GM21786 (cell line): ENCODE data around the gene HOXC10.

Source experiments
- ATAC-seq: cut with Tn5 transposase; IDR thresholded peaks from one replicate; pipeline ENCODE4 v1.9.1; 2021; ENCODE audit not compliant: unreplicated experiment

The HOXC10 gene

GRCh38 chr12:53950789-53951576, 34.0 kb upstream of the HOXC10 start:
- ATAC-seq, result no peak

GRCh38 chr12:53951577-53952334, 33.2 kb upstream of the HOXC10 start:
- ATAC-seq, result no peak

GRCh38 chr12:53952335-53952694, 32.6 kb upstream of the HOXC10 start:
- no peak for ATAC-seq

GRCh38 chr12:53952871-53953734, 31.8 kb upstream of the HOXC10 start:
- ATAC-seq, result no peak

GRCh38 chr12:53953831-53954693, 30.9 kb upstream of the HOXC10 start:
- no peak for ATAC-seq

- ATAC-seq, result no peak
Measured at GRCh38 chr12:53954694-53955035, 30.3 kb upstream of the HOXC10 start, which contains the start of gene HOXC12. TSS of gene HOXC12 (plus strand) at chr12:53954903. CDS start at chr12:53954930, 27 bp downstream.

GRCh38 chr12:53955036-53955775, 29.7 kb upstream of the HOXC10 start:
- ATAC-seq, result no peak

GRCh38 chr12:53955776-53956250, 29.1 kb upstream of the HOXC10 start:
- no peak for ATAC-seq

GRCh38 chr12:53956251-53956887, 28.6 kb upstream of the HOXC10 start:
- ATAC-seq, result no peak

GRCh38 chr12:53956914-53957536, 27.9 kb upstream of the HOXC10 start:
- ATAC-seq, result no peak

GRCh38 chr12:53958128-53958527, 26.8 kb upstream of the HOXC10 start:
- no peak for ATAC-seq

GRCh38 chr12:53959314-53959713, 25.6 kb upstream of the HOXC10 start:
- ATAC-seq, result no peak

- no peak for ATAC-seq
Measured at GRCh38 chr12:53960187-53961024, 24.5 kb upstream of the HOXC10 start.

- ATAC-seq, result no peak
Measured at GRCh38 chr12:53961025-53961761, 23.8 kb upstream of the HOXC10 start.

GRCh38 chr12:53963005-53963404, 21.9 kb upstream of the HOXC10 start:
- no peak for ATAC-seq

- no peak for ATAC-seq
Measured at GRCh38 chr12:53963434-53964314, 21.3 kb upstream of the HOXC10 start.
